Endothelial cell of umbilical vein (primary cell): ENCODE results near the gene RBMS3. TPM values are rescaled to one million over a fixed set of nuclear protein-coding genes. Genes with fewer than 3 reads are reported as not detected.

Experiments
- BruUV-seq: library from RNA; stranded (reverse); fragments of 400-500 nt; replicated peaks from 2 replicates; lab custom pipeline; 2021; lab: Mats Ljungman, UMichigan
- CTCF ChIA-PET: fragments of 300-600, 350-600 bp; sonication (Branson Sonifier 250); formaldehyde crosslinking; loops from one replicate; lab custom pipeline; 2021; ENCODE audit warnings: antibody characterized with exemption, inconsistent platforms; lab: Charles Lee
- POLR2A ChIA-PET: fragments of 300-600, 350-600 bp; sonication (Branson Sonifier 250); formaldehyde crosslinking; loops from one replicate; lab custom pipeline; 2021; ENCODE audit warnings: antibody characterized with exemption, inconsistent platforms; lab: Charles Lee
- DNase-seq: peaks from one replicate; pipeline ENCODE4 v3.0.0-alpha.2; 2011; ENCODE audit warnings: low read depth, low spot score
- FAIRE-seq: peaks from 2 replicates; lab custom pipeline; 2011; peaks lifted over from hg19 to GRCh38; lab: Jason Lieb, UNC
- H2AFZ ChIP-seq: 2 replicates; pipeline ENCODE4 v1.6.0; 2012; ENCODE audit warnings: low read depth, low read length, control low read depth, inconsistent platforms
- H3K27ac ChIP-seq: 2 replicates; pipeline ENCODE4 v1.5.1; 2011; ENCODE audit warnings: low read depth, mild to moderate bottlenecking, control low read depth, low read length, moderate library complexity; ENCODE audit not compliant: insufficient read depth
- H3K27me3 ChIP-seq, 2 experiments: 2 replicates each; pipeline versions ENCODE4 v1.6.0 to v1.6.1; 2011; ENCODE audit warnings: low read length in 2 of 2, mixed read lengths in 1 of 2; ENCODE audit not compliant: control insufficient read depth in 2 of 2, insufficient read depth in 2 of 2
- H3K36me3 ChIP-seq, 2 experiments: 2 replicates in 1 of 2; 3 replicates in 1 of 2; pipeline ENCODE4 v1.5.1; 2011; ENCODE audit warnings: low read length in 2 of 2, mild to moderate bottlenecking in 1 of 2, moderate library complexity in 1 of 2; ENCODE audit not compliant: control insufficient read depth in 2 of 2, insufficient read depth in 2 of 2; ENCODE audit errors: extremely low read depth in 1 of 2
- H3K4me1 ChIP-seq: 3 replicates; pipeline ENCODE4 v1.5.1; 2011; ENCODE audit warnings: mild to moderate bottlenecking, low read length; ENCODE audit not compliant: control insufficient read depth, insufficient read depth; ENCODE audit errors: extremely low read depth
- H3K4me2 ChIP-seq: 2 replicates; pipeline ENCODE4 v1.6.1; 2011; ENCODE audit warnings: low read length, control low read depth, mixed read lengths; ENCODE audit not compliant: insufficient read depth
- H3K4me3 ChIP-seq, 3 experiments: fragments of 200-600 bp in 1 of 3; sonication (generic), shearing (Covaris generic) in 1 of 3; replicated peaks in 1 of 3; 2 replicates each; pipeline ENCODE4 v1.5.1; 2011 to 2016; ENCODE audit warnings: control low read depth in 3 of 3, low read length in 3 of 3, mild to moderate bottlenecking in 2 of 3, inconsistent platforms in 1 of 3, low read depth in 1 of 3, moderate library complexity in 1 of 3; ENCODE audit not compliant: insufficient read depth in 1 of 3
- H3K79me2 ChIP-seq: 2 replicates; pipeline ENCODE4 v1.6.0; 2012; ENCODE audit warnings: low read length, inconsistent platforms; ENCODE audit not compliant: control insufficient read depth, insufficient read depth
- H3K9ac ChIP-seq: replicated peaks from 2 replicates; pipeline ENCODE3; 2011; ENCODE audit warnings: low read length, control low read depth; ENCODE audit not compliant: insufficient read depth; ENCODE audit errors: extremely low read depth
- H3K9me1 ChIP-seq: replicated peaks from 3 replicates; pipeline ENCODE4 v1.6.0; 2011; ENCODE audit warnings: mild to moderate bottlenecking, low read length; ENCODE audit not compliant: control insufficient read depth, insufficient read depth; ENCODE audit errors: extremely low read depth
- H3K9me3 ChIP-seq: replicated peaks from 2 replicates; pipeline ENCODE4 v1.5.1; 2012; ENCODE audit warnings: low read length, inconsistent platforms; ENCODE audit not compliant: control insufficient read depth, insufficient read depth
- H4K20me1 ChIP-seq: replicated peaks from 2 replicates; pipeline ENCODE3; 2011; ENCODE audit warnings: mild to moderate bottlenecking, low read length; ENCODE audit not compliant: control insufficient read depth, insufficient read depth; ENCODE audit errors: extremely low read depth
- CTCF ChIP-seq, 2 donors: IDR thresholded peaks; 1 replicate in 1 of 2; 2 replicates in 1 of 2; pipeline ENCODE4 v1.5.1; 2011; ENCODE audit warnings: low read length in 2 of 2, mild to moderate bottlenecking in 2 of 2, moderate library complexity in 2 of 2, control low read depth in 1 of 2, inconsistent platforms in 1 of 2, low read depth in 1 of 2; ENCODE audit not compliant: insufficient read depth in 1 of 2; ENCODE audit errors: extremely low read depth in 1 of 2
- EZH2 ChIP-seq: IDR thresholded peaks from 2 replicates; pipeline ENCODE4 v1.6.1; 2012; ENCODE audit warnings: borderline replicate concordance, low read depth, mild to moderate bottlenecking, moderate library complexity, low read length, inconsistent platforms; ENCODE audit not compliant: severe bottlenecking
- FOS ChIP-seq: IDR thresholded peaks from 2 replicates; pipeline ENCODE4 v1.6.1; 2011; ENCODE audit warnings: mild to moderate bottlenecking, low read length, moderate library complexity, borderline replicate concordance; ENCODE audit not compliant: insufficient read depth
- GATA2 ChIP-seq: IDR thresholded peaks from 2 replicates; pipeline ENCODE4 v1.7.0; 2011; ENCODE audit warnings: low read depth, mild to moderate bottlenecking, moderate library complexity, mixed read lengths, low read length; ENCODE audit not compliant: insufficient read length, insufficient read depth
- JUN ChIP-seq: IDR thresholded peaks from 2 replicates; pipeline ENCODE4 v1.6.1; 2011; ENCODE audit warnings: borderline replicate concordance, low read depth; ENCODE audit not compliant: insufficient read length, insufficient read depth
- MAX ChIP-seq: IDR thresholded peaks from 2 replicates; pipeline ENCODE4 v1.6.1; 2011; ENCODE audit not compliant: insufficient read depth, insufficient read length
- MYC ChIP-seq: IDR thresholded peaks from one replicate; pipeline ENCODE4 v1.6.1; 2011; ENCODE audit warnings: mild to moderate bottlenecking, low read depth, low read length
- POLR2A ChIP-seq: IDR thresholded peaks from 2 replicates; pipeline ENCODE4 v1.6.1; 2012; ENCODE audit warnings: low read depth, mild to moderate bottlenecking, control low read depth, low read length
- POLR2AphosphoS5 ChIP-seq: IDR thresholded peaks from 2 replicates; pipeline ENCODE4 v1.6.1; 2012; ENCODE audit warnings: low read depth, mild to moderate bottlenecking, control low read depth, low read length, moderate library complexity; ENCODE audit not compliant: insufficient read depth
- dilution Hi-C: fragments of 300-500 bp; cut with MboI; formaldehyde crosslinking; loops from one replicate; pipeline ENCODE4 v1.15.0; 2019; ENCODE audit warnings: low sequenced_read_pairs; ENCODE audit not compliant: extremely low pct_ligation_motif_present
- intact Hi-C: fragments of 100-400 bp; cut with micrococcal nuclease; formaldehyde crosslinking; loops from one replicate; pipeline ENCODE4 v1.10.0; 2022
- polyA plus RNA-seq, 4 experiments: library from polyadenylated mRNA; depleted of rRNA in 3 of 4; stranded (reverse) in 3 of 4; unstranded in 1 of 4; fragments of >200 nt; gene quantifications; 2 replicates each; pipeline versions ENCODE4 v1.2.1 to v1.2.3, GENCODE V29; 2011 to 2012; ENCODE audit warnings: missing spikeins in 1 of 4
- total RNA-seq: library from RNA; stranded (reverse); gene quantifications from 2 replicates; pipeline ENCODE4 v1.2.3, GENCODE V29; 2021

RBMS3 gene
- total and polyA plus RNA-seq, 2 donors (not counting 3 experiments of a cell fraction or from before 2014, with no cell fraction given), result 13.6 to 42.3 TPM

GRCh38 chr3:29561651-29562149, 280.8 kb downstream of the RBMS3 start:
- TF ChIP-seq MAX (no peak), POLR2AphosphoS5 (no peak), EZH2 (no peak), POLR2A (no peak), GATA2 (no peak), FOS (no peak), JUN (no peak), CTCF (IDR thresholded peaks at IDR 0.05; ENCODE audit: extremely low read depth in 1 of 2, insufficient read depth in 1 of 2, low read depth in 1 of 2, low read length in 2 of 2) (no peak), MYC (no peak)
- H3K4me2 ChIP-seq, result no peak overlapping the region
- no peak overlapping the region for H3K27ac ChIP-seq
- intact Hi-C loops, result no loop called here
- no TSS peak for BruUV-seq
- no peaks in the 10 kb centered on the region for H3K9me3 ChIP-seq
- no peaks in the 10 kb centered on the region for H3K27me3 ChIP-seq
- H3K9ac ChIP-seq, result no peak overlapping the region
- dilution Hi-C loops, result no loop called here
- no peak overlapping the region for H3K4me3 ChIP-seq
- no peak for FAIRE-seq
- CTCF ChIA-PET, result no interaction called here
- H3K79me2 ChIP-seq, result no peaks in the 10 kb centered on the region
- POLR2A ChIA-PET, result no interaction called here
- H3K36me3 ChIP-seq, result no peaks in the 10 kb centered on the region
- no peak overlapping the region for H2AFZ ChIP-seq
- no peaks in the 10 kb centered on the region for H3K9me1 ChIP-seq
- H3K4me1 ChIP-seq, result no peaks in the 10 kb centered on the region
- H4K20me1 ChIP-seq, result no peaks in the 10 kb centered on the region
- no peak for DNase-seq
